GM06990 (cell line): ENCODE results near the gene CFAP46.

Source experiments
- DNase-seq: peaks from one replicate; pipeline ENCODE4 v3.0.0-alpha.2; 2011; ENCODE audit not compliant: insufficient read length; ENCODE audit errors: extremely low read depth
- H3K27me3 ChIP-seq: replicated peaks from 2 replicates; pipeline ENCODE4 v1.6.0; 2011; ENCODE audit warnings: low read length; ENCODE audit not compliant: control insufficient read depth, insufficient read depth
- H3K36me3 ChIP-seq: 2 replicates; pipeline ENCODE4 v1.5.1; 2011; ENCODE audit warnings: low read length; ENCODE audit not compliant: control insufficient read depth, insufficient read depth
- H3K4me3 ChIP-seq: replicated peaks from 2 replicates; pipeline ENCODE4 v1.5.1; 2011; ENCODE audit warnings: low read depth, mild to moderate bottlenecking, control low read depth, low read length
- TF ChIP-seq, protein P1 (sequence below): IDR thresholded peaks from 2 replicates; pipeline ENCODE4 v1.5.1; 2011; ENCODE audit warnings: low read length, control low read depth, mild to moderate bottlenecking, inconsistent platforms; ENCODE audit not compliant: insufficient read depth, poor library complexity, severe bottlenecking

CFAP46 gene

DNA sequence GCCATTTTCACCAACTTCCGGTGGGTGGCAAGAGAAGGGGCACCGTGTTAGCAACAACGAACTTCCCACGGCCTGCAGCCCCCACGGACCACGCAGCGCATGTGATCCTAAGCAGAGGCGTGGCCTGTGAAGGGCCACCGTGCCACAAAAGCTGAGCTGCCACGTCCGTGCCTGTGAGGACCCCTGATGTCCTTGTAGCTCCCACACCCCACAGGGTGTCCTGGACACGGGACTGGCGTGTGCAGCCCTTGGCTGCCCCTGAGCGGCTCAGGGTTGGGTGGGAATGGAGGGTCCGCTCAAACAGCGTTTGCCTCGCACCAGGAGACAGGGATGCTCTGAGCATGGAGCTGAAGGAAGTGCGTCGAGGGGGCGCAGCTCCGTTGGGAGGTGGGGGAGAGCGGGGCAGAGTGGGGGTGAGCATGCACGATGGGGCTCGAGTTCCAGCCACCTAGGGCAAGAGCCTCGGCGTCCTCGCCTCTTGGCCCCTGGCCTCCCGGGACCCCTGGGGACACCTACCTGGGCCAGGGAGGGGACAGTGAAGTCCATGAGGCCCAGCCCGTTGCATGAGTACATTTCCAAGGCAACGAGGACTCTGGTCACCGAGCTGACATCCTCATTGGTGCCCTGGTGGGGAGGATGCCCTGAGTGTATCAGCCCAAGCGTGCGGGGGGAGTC is 33.6 kb downstream of the CFAP46 start:
- H3K27me3 ChIP-seq = no peaks in the 10 kb centered on the region
- TF ChIP-seq, protein P1, sequence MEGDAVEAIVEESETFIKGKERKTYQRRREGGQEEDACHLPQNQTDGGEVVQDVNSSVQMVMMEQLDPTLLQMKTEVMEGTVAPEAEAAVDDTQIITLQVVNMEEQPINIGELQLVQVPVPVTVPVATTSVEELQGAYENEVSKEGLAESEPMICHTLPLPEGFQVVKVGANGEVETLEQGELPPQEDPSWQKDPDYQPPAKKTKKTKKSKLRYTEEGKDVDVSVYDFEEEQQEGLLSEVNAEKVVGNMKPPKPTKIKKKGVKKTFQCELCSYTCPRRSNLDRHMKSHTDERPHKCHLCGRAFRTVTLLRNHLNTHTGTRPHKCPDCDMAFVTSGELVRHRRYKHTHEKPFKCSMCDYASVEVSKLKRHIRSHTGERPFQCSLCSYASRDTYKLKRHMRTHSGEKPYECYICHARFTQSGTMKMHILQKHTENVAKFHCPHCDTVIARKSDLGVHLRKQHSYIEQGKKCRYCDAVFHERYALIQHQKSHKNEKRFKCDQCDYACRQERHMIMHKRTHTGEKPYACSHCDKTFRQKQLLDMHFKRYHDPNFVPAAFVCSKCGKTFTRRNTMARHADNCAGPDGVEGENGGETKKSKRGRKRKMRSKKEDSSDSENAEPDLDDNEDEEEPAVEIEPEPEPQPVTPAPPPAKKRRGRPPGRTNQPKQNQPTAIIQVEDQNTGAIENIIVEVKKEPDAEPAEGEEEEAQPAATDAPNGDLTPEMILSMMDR = no peak
- DNase-seq = no peak
- H3K36me3 ChIP-seq = no peaks in the 10 kb centered on the region
- H3K4me3 ChIP-seq = no peak overlapping the region

DNA sequence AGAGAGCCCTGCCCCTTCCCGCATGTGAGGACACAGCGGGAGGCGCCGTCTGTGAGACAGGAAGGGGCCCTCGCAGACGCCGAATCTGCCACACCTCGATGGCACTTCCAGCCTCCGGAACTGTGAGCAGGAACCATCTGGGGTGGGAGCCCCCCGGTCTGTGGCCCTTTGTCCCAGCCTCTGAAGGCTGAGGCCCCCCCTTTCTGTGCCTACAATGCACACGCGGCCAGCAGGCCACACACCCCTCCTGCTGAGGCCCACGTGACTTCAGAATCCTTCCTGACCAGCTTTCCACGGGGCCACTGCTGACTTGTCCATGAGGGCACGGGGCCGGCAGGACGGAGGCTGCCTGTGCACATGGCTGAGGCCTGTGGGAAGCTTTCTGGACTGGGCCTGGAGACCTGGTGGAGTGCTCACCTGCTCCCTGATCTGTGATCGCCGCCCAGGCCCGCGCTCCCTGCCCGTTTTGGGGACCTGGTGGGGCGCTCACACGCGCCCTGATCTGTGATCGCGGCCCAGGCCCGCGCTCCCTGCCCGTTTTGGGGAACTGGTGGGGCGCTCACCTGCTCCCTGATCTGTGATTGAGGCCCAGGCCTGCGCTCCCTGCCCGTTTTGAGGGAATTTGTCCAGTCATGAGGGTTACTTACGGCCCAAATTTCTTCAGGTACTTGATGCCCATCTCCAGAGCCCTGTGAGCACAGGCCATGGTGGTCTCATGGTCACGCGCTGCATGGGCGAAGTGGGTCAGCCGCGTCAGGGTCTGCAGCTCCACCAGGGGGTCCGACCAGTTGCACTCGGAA is 34.3 kb downstream of the CFAP46 start:
- DNase-seq = no peak
- TF ChIP-seq, protein P1 = no peak

DNA sequence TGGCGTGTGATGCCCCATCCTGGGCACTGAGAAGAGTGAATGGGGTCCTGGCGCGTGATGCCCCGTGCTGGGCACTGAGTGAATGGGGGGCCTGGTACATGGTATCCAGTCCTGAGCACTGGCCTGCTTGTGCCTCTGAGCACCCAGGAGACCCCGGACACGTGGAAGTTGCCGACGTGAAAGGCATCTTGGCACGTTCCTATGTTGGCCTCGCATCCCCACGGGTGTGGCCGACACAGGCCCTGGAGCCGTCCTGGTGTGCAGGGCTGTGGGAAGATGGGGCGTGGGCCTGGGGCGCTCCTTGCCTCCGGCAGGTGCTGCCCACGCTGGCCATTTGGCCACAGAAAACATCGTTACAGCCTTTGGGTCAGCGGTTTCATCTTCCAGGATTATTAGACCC is 35.5 kb downstream of the CFAP46 start:
- TF ChIP-seq, protein P1 = no peak
- H3K36me3 ChIP-seq = no peaks in the 10 kb centered on the region
- H3K4me3 ChIP-seq = no peak overlapping the region
- no peak for DNase-seq
- H3K27me3 ChIP-seq = no peaks in the 10 kb centered on the region

More for the DNA sequence above, 34.3 kb downstream of the CFAP46 start:
- Histone ChIP-seq H3K36me3 (no peaks in the 10 kb centered on the region), H3K4me3 (no peak overlapping the region), H3K27me3 (no peaks in the 10 kb centered on the region)

DNA sequence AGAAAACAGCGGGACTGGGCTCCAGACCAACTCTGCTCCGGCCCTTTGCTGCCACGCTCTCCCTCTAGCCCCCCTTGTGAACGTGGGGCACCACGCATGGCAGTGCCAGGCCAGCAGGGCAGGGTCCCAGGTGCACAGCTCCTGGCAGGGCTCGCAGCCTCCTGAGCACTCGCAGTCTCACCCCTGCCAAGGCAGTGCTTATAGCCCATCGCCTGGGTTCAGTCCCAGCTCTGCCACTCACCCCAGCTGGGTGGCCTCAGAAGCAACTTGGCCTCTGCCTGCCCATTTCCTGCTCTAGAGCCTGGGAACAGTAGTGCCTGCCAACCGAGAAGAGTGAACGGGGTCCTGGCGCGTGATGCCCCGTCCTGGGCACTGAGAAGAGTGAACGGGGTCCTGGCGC is 36.3 kb downstream of the CFAP46 start:
- TF ChIP-seq, protein P1 = no peak
- Histone ChIP-seq H3K4me3 (no peak overlapping the region), H3K27me3 (no peaks in the 10 kb centered on the region), H3K36me3 (no peaks in the 10 kb centered on the region)
- DNase-seq = no peak

DNA sequence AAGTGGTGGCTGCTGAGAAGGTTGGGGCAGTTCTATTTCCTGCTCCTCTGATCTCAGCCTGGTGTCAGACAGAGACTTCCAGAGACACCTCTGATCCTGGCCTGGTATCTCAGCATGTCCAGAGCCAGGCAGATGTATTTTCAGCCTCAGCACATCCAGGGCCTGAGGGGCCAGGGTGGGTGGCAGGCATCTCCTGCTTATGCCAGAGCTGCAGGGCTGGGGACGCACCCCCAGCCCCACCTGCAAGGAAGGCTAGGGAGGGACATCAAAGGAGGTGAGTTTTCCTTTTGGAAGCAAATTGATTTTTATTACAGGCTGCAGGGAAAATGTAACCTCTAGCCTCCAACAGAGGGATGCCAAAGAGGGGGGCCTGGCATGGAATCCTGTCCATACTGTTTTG is 36.7 kb downstream of the CFAP46 start:
- DNase-seq = no peak
- TF ChIP-seq, protein P1 = no peak
- no peaks in the 10 kb centered on the region for H3K36me3 ChIP-seq
- no peaks in the 10 kb centered on the region for H3K27me3 ChIP-seq
- no peak overlapping the region for H3K4me3 ChIP-seq
